IMR-90 (cell line): Measurements from ENCODE around the gene CDH16. TPM values are rescaled to one million over a fixed set of nuclear protein-coding genes. Genes with fewer than 3 reads are reported as not detected.

ENCODE experiments used
- ATAC-seq: fragments of 200-7000 bp; cut with Tn5 transposase; 2 replicates; pipeline ENCODE4 v1.9.1; 2020; ENCODE audit warnings: low read depth, mild to moderate bottlenecking, moderate library complexity
- BruUV-seq: library from RNA; stranded (reverse); fragments of 400-500 nt; replicated peaks from 2 replicates; lab custom pipeline; 2021; lab: Mats Ljungman, UMichigan
- CTCF ChIA-PET: fragments of 300-600 bp; formaldehyde crosslinking; extraction: SDS; loops from one replicate; lab custom pipeline; 2021; ENCODE audit warnings: antibody characterized with exemption; lab: Yijun Ruan, JAX
- POLR2A ChIA-PET: fragments of 300-600 bp; sonication (Branson Sonifier 250); formaldehyde crosslinking; loops from one replicate; lab custom pipeline; 2022; ENCODE audit warnings: antibody characterized with exemption; ENCODE audit not compliant: unreplicated experiment; lab: Charles Lee
- DNase-seq: peaks from one replicate; pipeline ENCODE4 v3.0.0; 2013
- H2AFZ ChIP-seq: replicated peaks from 2 replicates; pipeline ENCODE3; 2013; ENCODE audit warnings: low read length, mild to moderate bottlenecking; ENCODE audit not compliant: poor library complexity
- H2AK5ac ChIP-seq: 2 replicates; pipeline ENCODE4 v1.6.1; 2013; ENCODE audit warnings: low read depth, low read length, inconsistent platforms
- H2AK9ac ChIP-seq: replicated peaks from 2 replicates; pipeline ENCODE3; 2013; ENCODE audit warnings: mild to moderate bottlenecking, low read depth, low read length, moderate library complexity; ENCODE audit not compliant: poor library complexity
- H2BK120ac ChIP-seq: 2 replicates; pipeline ENCODE4 v1.6.1; 2013; ENCODE audit warnings: low read depth, low read length, inconsistent platforms
- H2BK15ac ChIP-seq: 3 replicates; pipeline ENCODE4 v1.6.1; 2013; ENCODE audit warnings: low read depth, low read length, inconsistent platforms
- H2BK20ac ChIP-seq: 2 replicates; pipeline ENCODE4 v1.6.1; 2013; ENCODE audit warnings: low read depth, mild to moderate bottlenecking, inconsistent platforms, low read length, moderate library complexity
- H2BK5ac ChIP-seq: 2 replicates; pipeline ENCODE4 v1.6.1; 2013; ENCODE audit warnings: mild to moderate bottlenecking, low read depth, low read length, inconsistent platforms; ENCODE audit not compliant: poor library complexity, severe bottlenecking
- H3K14ac ChIP-seq: replicated peaks from 2 replicates; pipeline ENCODE4 v1.6.1; 2013; ENCODE audit warnings: low read depth, low read length, inconsistent platforms
- H3K18ac ChIP-seq: 2 replicates; pipeline ENCODE4 v1.6.1; 2013; ENCODE audit warnings: low read depth, low read length, control low read depth
- H3K23ac ChIP-seq: 2 replicates; pipeline ENCODE4 v1.6.1; 2013; ENCODE audit warnings: low read depth, low read length, inconsistent platforms
- H3K27ac ChIP-seq: 2 replicates; pipeline ENCODE4 v1.5.1; 2013; ENCODE audit warnings: mild to moderate bottlenecking, control low read depth, low read length; ENCODE audit not compliant: insufficient read depth
- H3K27me3 ChIP-seq: 2 replicates; pipeline ENCODE4 v1.6.1; 2013; ENCODE audit warnings: low read length; ENCODE audit not compliant: control insufficient read depth, insufficient read depth
- H3K36me3 ChIP-seq: 2 replicates; pipeline ENCODE4 v1.6.1; 2013; ENCODE audit warnings: low read length, mixed read lengths; ENCODE audit not compliant: control insufficient read depth, insufficient read depth
- H3K4ac ChIP-seq: 2 replicates; pipeline ENCODE4 v1.6.1; 2013; ENCODE audit warnings: low read depth, low read length, inconsistent platforms
- H3K4me1 ChIP-seq: 2 replicates; pipeline ENCODE4 v1.6.1; 2013; ENCODE audit warnings: low read length, mixed read lengths; ENCODE audit not compliant: control insufficient read depth, insufficient read depth
- H3K4me2 ChIP-seq: 2 replicates; pipeline ENCODE4 v1.6.1; 2013; ENCODE audit warnings: low read depth, mild to moderate bottlenecking, control low read depth, low read length, moderate library complexity
- H3K4me3 ChIP-seq: 2 replicates; pipeline ENCODE4 v1.5.1; 2013; ENCODE audit warnings: low read depth, mild to moderate bottlenecking, control low read depth, low read length, moderate library complexity; ENCODE audit not compliant: insufficient read depth
- H3K56ac ChIP-seq: 2 replicates; pipeline ENCODE4 v1.6.1; 2013; ENCODE audit warnings: low read length, inconsistent platforms; ENCODE audit not compliant: insufficient read depth; ENCODE audit errors: extremely low read depth
- H3K79me1 ChIP-seq, 2 experiments: 2 replicates each; pipeline ENCODE4 v1.6.1; 2013; ENCODE audit warnings: low read length in 2 of 2, inconsistent platforms in 1 of 2, low read depth in 1 of 2
- H3K9ac ChIP-seq: 2 replicates; pipeline ENCODE4 v1.6.1; 2013; ENCODE audit warnings: low read depth, low read length, control low read depth
- H3K9me1 ChIP-seq: 2 replicates; pipeline ENCODE4 v1.6.1; 2013; ENCODE audit warnings: low read length, inconsistent platforms; ENCODE audit not compliant: insufficient read depth
- H3K9me3 ChIP-seq: 2 replicates; pipeline ENCODE4 v1.6.1; 2013; ENCODE audit warnings: low read length; ENCODE audit not compliant: control insufficient read depth, insufficient read depth
- H4K20me1 ChIP-seq: 2 replicates; pipeline ENCODE4 v1.6.1; 2013; ENCODE audit warnings: low read length, inconsistent platforms; ENCODE audit not compliant: insufficient read depth
- H4K5ac ChIP-seq: 2 replicates; pipeline ENCODE4 v1.6.1; 2013; ENCODE audit warnings: mild to moderate bottlenecking, low read depth, low read length, control low read depth
- H4K8ac ChIP-seq, 2 experiments: 2 replicates each; pipeline ENCODE4 v1.6.1; 2013; ENCODE audit warnings: low read depth in 2 of 2, low read length in 2 of 2, control low read depth in 1 of 2, inconsistent platforms in 1 of 2
- H4K91ac ChIP-seq: 2 replicates; pipeline ENCODE4 v1.6.1; 2013; ENCODE audit warnings: low read depth, low read length, inconsistent platforms; ENCODE audit not compliant: insufficient read depth
- BHLHE40 ChIP-seq: fragments of 150-350 bp; IDR thresholded peaks from 2 replicates; pipeline ENCODE4 v1.6.1; 2016; ENCODE audit warnings: mild to moderate bottlenecking, low read depth, low read length
- CEBPB ChIP-seq: IDR thresholded peaks from 2 replicates; pipeline ENCODE4 v1.6.1; 2012; ENCODE audit warnings: low read depth, low read length, improper control_type of control experiment
- CHD1 ChIP-seq: IDR thresholded peaks from 2 replicates; pipeline ENCODE4 v1.6.1; 2012; ENCODE audit warnings: low read depth, low read length, improper control_type of control experiment
- FOS ChIP-seq: fragments of 150-350 bp; IDR thresholded peaks from 2 replicates; pipeline ENCODE4 v1.6.1; 2016; ENCODE audit warnings: low read depth, low read length
- MAZ ChIP-seq: IDR thresholded peaks from 2 replicates; pipeline ENCODE4 v1.6.1; 2012; ENCODE audit warnings: low read depth, mild to moderate bottlenecking, low read length, improper control_type of control experiment, moderate library complexity, borderline replicate concordance
- MXI1 ChIP-seq: IDR thresholded peaks from 2 replicates; pipeline ENCODE4 v1.6.1; 2012; ENCODE audit warnings: low read depth, mild to moderate bottlenecking, low read length, moderate library complexity, borderline replicate concordance
- NFE2L2 ChIP-seq: fragments of 150-350 bp; IDR thresholded peaks from 2 replicates; pipeline ENCODE4 v1.6.1; 2016; ENCODE audit warnings: low read depth, mild to moderate bottlenecking, low read length
- POLR2A ChIP-seq: IDR thresholded peaks from 2 replicates; pipeline ENCODE4 v1.6.1; 2012; ENCODE audit warnings: mild to moderate bottlenecking, low read depth, low read length
- RAD21 ChIP-seq: IDR thresholded peaks from 2 replicates; pipeline ENCODE4 v1.6.1; 2012; ENCODE audit warnings: low read length, improper control_type of control experiment
- RCOR1 ChIP-seq: IDR thresholded peaks from 2 replicates; pipeline ENCODE4 v1.6.1; 2012; ENCODE audit warnings: mild to moderate bottlenecking, low read length, improper control_type of control experiment; ENCODE audit not compliant: insufficient replicate concordance
- SMC3 ChIP-seq: fragments of 150-350 bp; IDR thresholded peaks from 2 replicates; pipeline ENCODE4 v1.6.1; 2016; ENCODE audit warnings: low read depth, mild to moderate bottlenecking, antibody characterized with exemption, low read length, moderate library complexity
- WGBS, 2 experiments: methylation state at CpG; one replicate each; pipeline versions ENCODE4 v1.1.5 to v1.1.7; 2013; ENCODE audit warnings: missing lambda C conversion rate in 2 of 2; ENCODE audit not compliant: insufficient read length in 1 of 2; ENCODE audit errors: extremely low coverage in 2 of 2; 5-methylcytosine and 5-hydroxymethylcytosine counted together
- dilution Hi-C: fragments of 300-500 bp; cut with HindIII; formaldehyde crosslinking; loops from one replicate; pipeline ENCODE4 v1.14.3; 2018; ENCODE audit warnings: low sequenced_read_pairs; ENCODE audit not compliant: unreplicated experiment
- in situ Hi-C: fragments of 300-500 bp; cut with MboI; formaldehyde crosslinking; loops from 3 replicates; pipeline ENCODE4 v1.14.3; 2019; ENCODE audit warnings: low sequenced_read_pairs, inconsistent platforms, mixed read lengths
- intact Hi-C: fragments of 100-400 bp; cut with micrococcal nuclease; formaldehyde crosslinking; loops from 2 replicates; pipeline ENCODE4 v1.10.0; 2022
- polyA plus RNA-seq, 3 experiments: library from polyadenylated mRNA; depleted of rRNA; stranded (reverse); fragments of >200 nt; gene quantifications; 2 replicates each; pipeline ENCODE4 v1.2.3, GENCODE V29; 2012; ENCODE audit warnings: low replicate concordance in 1 of 3
- total RNA-seq: library from RNA; depleted of rRNA; stranded (reverse); fragments of >200 nt; gene quantifications from 2 replicates; pipeline ENCODE4 v1.2.3, GENCODE V29; 2012
- TF ChIP-seq, protein P1 (sequence below): fragments of 150-350 bp; IDR thresholded peaks from 2 replicates; pipeline ENCODE4 v1.6.1; 2016; ENCODE audit warnings: low read depth, mild to moderate bottlenecking, low read length, moderate library complexity, borderline replicate concordance
- TF ChIP-seq, protein P2 (sequence below): conservative IDR thresholded peaks from 2 replicates; pipeline ENCODE4 v1.5.1; 2012; ENCODE audit warnings: mild to moderate bottlenecking, low read depth, low read length, improper control_type of control experiment
- TF ChIP-seq, protein P3 (sequence below): fragments of 150-350 bp; IDR thresholded peaks from 2 replicates; pipeline ENCODE4 v1.6.1; 2017; ENCODE audit warnings: mild to moderate bottlenecking, antibody characterized with exemption, low read length, low read depth

Gene CDH16
- total and polyA plus RNA-seq, 2 of the 4 experiments (the other 2 are of a cell fraction) = not detected

DNA sequence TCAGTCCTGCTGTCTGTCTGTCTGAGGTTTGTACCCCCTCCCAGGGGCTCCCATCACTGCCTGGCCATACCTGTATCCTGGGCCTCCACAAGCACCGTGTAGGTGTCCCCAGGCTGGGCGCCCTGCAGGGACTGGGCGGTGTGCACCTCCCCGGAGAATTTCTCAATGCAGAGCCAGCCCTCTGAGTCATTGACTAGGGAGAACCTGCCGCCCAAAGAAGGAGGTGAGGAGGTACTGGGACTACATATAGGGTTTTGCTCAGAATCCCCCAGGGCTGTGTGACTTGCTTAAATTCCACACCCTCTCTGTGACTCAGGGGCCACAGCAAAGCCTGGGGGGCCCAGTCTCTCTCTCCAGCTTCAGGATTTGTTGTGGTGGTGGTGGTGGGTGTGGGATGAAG lies 7.6 kb downstream of the CDH16 start:
- Histone ChIP-seq H2AFZ (no peak overlapping the region), H3K9ac (no peak overlapping the region), H2AK9ac (no peak overlapping the region), H4K8ac (no peak overlapping the region), H3K36me3 (no peaks in the 10 kb centered on the region), H3K79me1 (no peaks in the 10 kb centered on the region), H2BK20ac (no peak overlapping the region), H2BK120ac (no peak overlapping the region), H2BK5ac (no peak overlapping the region), H3K9me3 (no peaks in the 10 kb centered on the region), H3K4ac (no peak overlapping the region), H4K20me1 (no peaks in the 10 kb centered on the region), H3K56ac (no peak overlapping the region), H3K23ac (no peak overlapping the region), H4K5ac (no peak overlapping the region), H2AK5ac (no peak overlapping the region), H4K91ac (no peak overlapping the region), H3K14ac (no peak overlapping the region), H2BK15ac (no peak overlapping the region), H3K4me3 (no peak overlapping the region), H3K9me1 (peaks cover 3% of the 10 kb centered on the region; the same call in 1 of the 2 replicates), H3K18ac (no peak overlapping the region), H3K27ac (no peak overlapping the region), H3K4me2 (no peak overlapping the region), H3K27me3 (peaks cover 18% of the 10 kb centered on the region), H3K4me1 (no peaks in the 10 kb centered on the region)
- no peak for TF ChIP-seq FOS
- TF ChIP-seq BHLHE40 = no peak
- TF ChIP-seq, protein P1, sequence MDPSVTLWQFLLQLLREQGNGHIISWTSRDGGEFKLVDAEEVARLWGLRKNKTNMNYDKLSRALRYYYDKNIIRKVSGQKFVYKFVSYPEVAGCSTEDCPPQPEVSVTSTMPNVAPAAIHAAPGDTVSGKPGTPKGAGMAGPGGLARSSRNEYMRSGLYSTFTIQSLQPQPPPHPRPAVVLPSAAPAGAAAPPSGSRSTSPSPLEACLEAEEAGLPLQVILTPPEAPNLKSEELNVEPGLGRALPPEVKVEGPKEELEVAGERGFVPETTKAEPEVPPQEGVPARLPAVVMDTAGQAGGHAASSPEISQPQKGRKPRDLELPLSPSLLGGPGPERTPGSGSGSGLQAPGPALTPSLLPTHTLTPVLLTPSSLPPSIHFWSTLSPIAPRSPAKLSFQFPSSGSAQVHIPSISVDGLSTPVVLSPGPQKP = no peak
- TF ChIP-seq RAD21 = no peak
- TF ChIP-seq, protein P2, sequence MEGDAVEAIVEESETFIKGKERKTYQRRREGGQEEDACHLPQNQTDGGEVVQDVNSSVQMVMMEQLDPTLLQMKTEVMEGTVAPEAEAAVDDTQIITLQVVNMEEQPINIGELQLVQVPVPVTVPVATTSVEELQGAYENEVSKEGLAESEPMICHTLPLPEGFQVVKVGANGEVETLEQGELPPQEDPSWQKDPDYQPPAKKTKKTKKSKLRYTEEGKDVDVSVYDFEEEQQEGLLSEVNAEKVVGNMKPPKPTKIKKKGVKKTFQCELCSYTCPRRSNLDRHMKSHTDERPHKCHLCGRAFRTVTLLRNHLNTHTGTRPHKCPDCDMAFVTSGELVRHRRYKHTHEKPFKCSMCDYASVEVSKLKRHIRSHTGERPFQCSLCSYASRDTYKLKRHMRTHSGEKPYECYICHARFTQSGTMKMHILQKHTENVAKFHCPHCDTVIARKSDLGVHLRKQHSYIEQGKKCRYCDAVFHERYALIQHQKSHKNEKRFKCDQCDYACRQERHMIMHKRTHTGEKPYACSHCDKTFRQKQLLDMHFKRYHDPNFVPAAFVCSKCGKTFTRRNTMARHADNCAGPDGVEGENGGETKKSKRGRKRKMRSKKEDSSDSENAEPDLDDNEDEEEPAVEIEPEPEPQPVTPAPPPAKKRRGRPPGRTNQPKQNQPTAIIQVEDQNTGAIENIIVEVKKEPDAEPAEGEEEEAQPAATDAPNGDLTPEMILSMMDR = no peak
- TF ChIP-seq, protein P3, sequence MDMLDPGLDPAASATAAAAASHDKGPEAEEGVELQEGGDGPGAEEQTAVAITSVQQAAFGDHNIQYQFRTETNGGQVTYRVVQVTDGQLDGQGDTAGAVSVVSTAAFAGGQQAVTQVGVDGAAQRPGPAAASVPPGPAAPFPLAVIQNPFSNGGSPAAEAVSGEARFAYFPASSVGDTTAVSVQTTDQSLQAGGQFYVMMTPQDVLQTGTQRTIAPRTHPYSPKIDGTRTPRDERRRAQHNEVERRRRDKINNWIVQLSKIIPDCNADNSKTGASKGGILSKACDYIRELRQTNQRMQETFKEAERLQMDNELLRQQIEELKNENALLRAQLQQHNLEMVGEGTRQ = no peak
- TF ChIP-seq SMC3 = no peak
- TF ChIP-seq MAZ = no peak
- TF ChIP-seq CEBPB = no peak
- no peak for TF ChIP-seq MXI1
- no peak for TF ChIP-seq NFE2L2
- TF ChIP-seq POLR2A = no peak
- TF ChIP-seq RCOR1 = no peak
- TF ChIP-seq CHD1 = no peak
- ChIA-PET CTCF (interaction anchor here (1.8 kb wide), 1 partner anchor 17 kb away, joined by 5 read pairs; no protein-coding TSS in a partner anchor), POLR2A (no interaction called here)
- intact Hi-C loops = no loop called here
- dilution Hi-C loops = no loop called here
- in situ Hi-C loops = no loop called here
- ATAC-seq (no peak), DNase-seq (no peak)
- WGBS, 2 experiments = no CpG with 5 or more reads among the region's 5 CpGs
- BruUV-seq = no TSS peak
